DMS153 (cell line): ENCODE data around the gene CAMP.
"Not testable (repeated sequence)": the region's sequence is repeated elsewhere in the genome, so short reads cannot be mapped to it uniquely, and the experiment has no call there.

Experiments used
- DNase-seq: peaks from one replicate; lab custom pipeline; 2025; lab: John Stamatoyannopoulos, UW

Gene CAMP, protein sequence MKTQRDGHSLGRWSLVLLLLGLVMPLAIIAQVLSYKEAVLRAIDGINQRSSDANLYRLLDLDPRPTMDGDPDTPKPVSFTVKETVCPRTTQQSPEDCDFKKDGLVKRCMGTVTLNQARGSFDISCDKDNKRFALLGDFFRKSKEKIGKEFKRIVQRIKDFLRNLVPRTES

DNA sequence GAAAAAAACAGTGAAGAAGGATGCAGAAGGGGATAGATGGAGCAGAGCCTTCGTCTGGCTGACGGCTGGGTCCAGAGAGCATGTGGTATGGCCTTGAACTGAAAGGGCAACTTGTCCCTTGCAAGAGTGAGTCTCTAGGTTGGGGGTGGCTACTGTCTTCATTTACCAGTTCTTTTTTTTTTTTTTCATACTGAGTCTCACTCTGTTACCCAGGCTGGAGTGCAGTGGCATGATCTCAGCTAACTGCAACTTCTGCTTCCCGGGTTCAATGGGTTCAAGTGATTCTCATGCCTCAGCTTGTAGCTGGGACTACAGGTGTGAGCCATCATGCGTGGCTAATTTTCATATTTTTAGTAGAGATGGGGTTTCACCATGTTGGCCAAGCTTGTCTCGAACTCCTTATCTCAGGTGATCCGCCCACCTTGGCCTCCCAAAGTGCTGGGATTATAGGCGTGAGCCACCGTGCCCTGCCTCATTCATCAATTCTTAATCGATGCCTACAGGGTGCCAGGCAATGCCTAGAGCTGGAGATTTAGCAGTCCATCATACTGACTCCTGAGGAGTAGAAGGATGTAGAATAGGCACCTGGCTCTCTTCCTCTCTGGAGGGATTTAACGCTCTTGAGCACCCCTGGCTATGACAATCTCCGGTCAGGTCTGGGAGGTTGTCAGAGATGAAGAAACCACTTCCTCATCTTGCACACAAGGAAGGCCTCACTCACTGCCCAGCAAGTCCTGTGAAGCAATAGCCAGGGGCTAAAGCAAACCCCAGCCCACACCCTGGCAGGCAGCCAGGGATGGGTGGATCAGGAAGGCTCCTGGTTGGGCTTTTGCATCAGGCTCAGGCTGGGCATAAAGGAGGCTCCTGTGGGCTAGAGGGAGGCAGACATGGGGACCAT lies at the start of gene CAMP:
TSS of gene CAMP (plus strand) at position 880 of the 898 bp plus-strand sequence. CDS start at position 897, 17 bp downstream.
- DNase-seq: peak; percentile 44

GRCh38 chr3:48178072-48178471 lies 45.2 kb upstream of the CAMP start:
- DNase-seq: no peak

GRCh38 chr3:48180021-48180420 lies 43.3 kb upstream of the CAMP start:
- no peak for DNase-seq

GRCh38 chr3:48180531-48181253 lies 42.6 kb upstream of the CAMP start:
- DNase-seq: no peak

GRCh38 chr3:48184299-48184698 lies 39.0 kb upstream of the CAMP start:
- DNase-seq: no peak

DNA sequence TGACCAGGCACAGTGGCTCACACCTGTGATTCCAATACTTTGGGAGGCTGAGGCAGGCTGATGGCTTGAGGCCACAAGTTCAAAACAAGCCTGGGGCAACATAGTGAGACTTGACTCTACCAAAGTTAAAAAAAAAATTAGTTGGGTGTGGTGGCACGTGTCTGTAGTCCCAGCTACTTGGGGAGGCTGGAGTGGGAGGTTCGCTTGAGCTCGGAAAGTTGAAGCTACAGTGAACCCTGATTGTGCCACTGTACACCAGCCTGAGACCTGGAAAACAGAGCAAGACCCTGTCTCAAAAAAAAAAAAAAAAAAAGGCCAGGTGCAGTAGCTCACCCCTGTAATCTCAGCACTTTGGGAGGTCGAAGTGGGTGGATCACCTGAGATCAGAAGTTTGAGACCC lies 38.2 kb upstream of the CAMP start:
- no peak for DNase-seq

GRCh38 chr3:48186631-48187300 lies 36.5 kb upstream of the CAMP start:
- DNase-seq: no peak

DNA sequence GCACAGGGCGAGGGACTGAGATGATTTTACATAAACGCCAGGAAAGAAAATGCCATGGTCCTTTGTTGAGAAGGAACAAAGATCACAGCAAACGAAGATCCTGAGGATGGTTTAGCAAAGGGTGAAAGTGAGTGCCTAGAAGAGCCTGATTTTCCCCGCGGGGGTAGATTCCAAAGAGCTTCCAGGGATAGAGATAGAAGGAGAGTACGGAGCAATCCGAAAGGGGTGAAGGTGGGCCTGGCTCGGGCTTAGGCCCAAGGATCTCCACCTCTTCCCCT lies 36.1 kb upstream of the CAMP start:
- no peak for DNase-seq

GRCh38 chr3:48187579-48188265 lies 35.6 kb upstream of the CAMP start:
- DNase-seq: peak; percentile 4

- peak; percentile 94 for DNase-seq
Measured at GRCh38 chr3:48188266-48189201, 34.8 kb upstream of the CAMP start, which contains the start of gene CDC25A. Gene CDC25A, minus strand, starts transcription at chr3:48188417. Its CDS starts 470 bp downstream, at chr3:48187947.

- no peak for DNase-seq
Measured at GRCh38 chr3:48189321-48189720, 34.0 kb upstream of the CAMP start.

DNA sequence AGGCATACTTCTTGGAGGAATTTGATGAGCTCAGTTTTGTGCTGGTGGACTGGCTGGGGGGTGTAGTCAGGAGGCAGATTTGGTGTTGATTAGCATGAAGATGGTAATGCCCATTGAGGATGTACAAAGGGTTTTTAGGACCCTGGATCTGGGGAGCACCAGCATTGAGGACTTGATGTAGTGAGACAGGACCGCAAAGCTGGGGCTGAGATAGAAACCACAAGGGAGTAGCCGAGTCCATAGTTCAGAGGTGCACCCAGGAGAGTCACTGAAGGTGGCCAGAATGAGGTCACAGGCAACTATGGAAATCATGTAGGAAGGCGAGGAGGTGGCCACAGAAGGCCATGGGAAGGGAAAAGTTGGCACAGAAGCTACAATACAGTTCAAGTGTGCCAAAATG lies 32.4 kb upstream of the CAMP start:
- DNase-seq: no peak

DNA sequence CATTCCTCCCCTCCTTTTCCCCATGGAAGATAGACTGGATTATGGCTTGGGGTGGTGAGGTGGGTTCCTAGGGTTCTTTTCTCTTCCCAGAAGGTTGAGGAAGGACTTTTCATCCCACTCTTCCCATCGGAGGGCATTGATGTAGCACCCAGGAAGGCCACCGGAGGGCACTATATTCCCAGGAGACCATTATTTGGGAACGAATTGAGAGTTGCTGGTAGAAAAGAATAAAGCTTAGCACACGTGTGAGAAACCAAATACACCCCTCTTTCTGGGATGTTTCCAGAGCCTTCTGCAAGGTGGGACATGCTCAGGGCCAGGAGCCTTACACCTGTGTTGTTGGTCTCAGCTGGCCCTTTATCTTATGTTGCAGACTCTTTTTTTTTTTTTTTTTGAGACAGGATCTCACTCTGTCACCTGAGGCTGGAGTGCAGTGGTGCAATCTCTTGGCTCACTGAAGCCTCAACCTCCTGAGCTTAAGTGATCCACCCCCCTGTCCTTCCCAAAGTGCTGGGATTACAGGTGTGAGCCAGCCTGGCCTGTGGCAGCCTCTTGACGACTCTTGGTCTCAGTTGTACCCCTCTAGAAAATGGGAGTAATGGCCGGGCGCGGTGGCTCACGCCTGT lies 28.7 kb upstream of the CAMP start:
- peak; percentile 13 for DNase-seq

- no peak for DNase-seq
Measured at GRCh38 chr3:48196611-48197010, 26.7 kb upstream of the CAMP start.

DNA sequence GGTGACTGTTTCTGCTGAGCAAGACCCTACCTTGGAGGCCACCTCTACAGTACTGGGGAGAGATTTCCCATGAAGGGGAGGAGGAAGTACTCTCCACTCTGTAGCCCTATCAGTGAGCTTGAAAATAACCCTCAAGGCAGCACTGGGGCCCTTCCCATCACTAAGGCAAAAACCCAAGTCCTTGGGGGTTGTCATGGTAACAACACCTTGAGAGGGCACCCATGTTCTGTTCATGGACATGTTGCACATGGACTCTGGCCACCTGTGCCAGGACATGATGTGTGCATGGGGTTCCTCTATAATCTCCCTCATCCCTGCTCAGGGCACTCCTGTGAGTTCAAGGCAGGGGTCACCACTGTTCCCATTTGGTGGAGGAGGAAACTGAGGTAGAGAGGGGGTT lies 24.2 kb upstream of the CAMP start:
- no peak for DNase-seq

GRCh38 chr3:48202632-48203031 lies 20.7 kb upstream of the CAMP start:
- no peak for DNase-seq

GRCh38 chr3:48208076-48208475 lies 15.2 kb upstream of the CAMP start:
- DNase-seq: no peak

- no peak for DNase-seq
Measured at GRCh38 chr3:48209445-48209844, 13.8 kb upstream of the CAMP start.

DNA sequence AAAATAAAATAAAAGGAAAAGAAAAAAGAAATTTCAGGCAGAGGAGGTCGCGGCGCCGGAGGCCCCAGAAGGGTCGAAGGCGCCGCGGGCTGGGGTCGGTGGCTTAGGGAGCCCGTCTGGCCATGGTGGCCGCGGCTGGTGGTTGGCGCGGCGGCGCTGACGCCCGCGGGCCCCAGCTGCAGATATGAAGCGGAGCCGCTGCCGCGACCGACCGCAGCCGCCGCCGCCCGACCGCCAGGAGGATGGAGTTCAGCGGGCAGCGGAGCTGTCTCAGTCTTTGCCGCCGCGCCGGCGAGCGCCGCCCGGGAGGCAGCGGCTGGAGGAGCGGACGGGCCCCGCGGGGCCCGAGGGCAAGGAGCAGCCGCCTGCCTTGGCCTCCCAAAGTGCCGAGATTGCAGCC lies 12.8 kb upstream of the CAMP start:
- DNase-seq: not testable (repeated sequence)

GRCh38 chr3:48211776-48212175 lies 11.5 kb upstream of the CAMP start:
- not testable (repeated sequence) for DNase-seq
